Measurements from ENCODE around the gene DENND11.
A peak's percentile ranks its signal among the peaks of the same experiment; 100 is the strongest.
"Not testable (repeated sequence)": the region's sequence is repeated elsewhere in the genome, so short reads cannot be mapped to it uniquely, and the experiment has no call there.

The DENND11 gene

GRCh38 chr7:141706239-141707064 is 4.5 kb upstream of the DENND11 start:
- DNase-seq = no peak

GRCh38 chr7:141704741-141705140 is 2.8 kb upstream of the DENND11 start:
- DNase-seq = no peak

- DNase-seq = no peak
Observed at GRCh38 chr7:141704112-141704511, 2.1 kb upstream of the DENND11 start.

GRCh38 chr7:141702892-141703291 is 926 bp upstream of the DENND11 start:
- DNase-seq = no peak

GRCh38 chr7:141701489-141702046 is 398 bp downstream of the DENND11 start:
- peak; percentile 74 for DNase-seq

GRCh38 chr7:141700848-141701371 is 1.1 kb downstream of the DENND11 start:
- peak; percentile 2 for DNase-seq

GRCh38 chr7:141700296-141700847 is 1.6 kb downstream of the DENND11 start:
- DNase-seq = no peak

- DNase-seq = no peak
Observed at GRCh38 chr7:141699860-141700259, 2.1 kb downstream of the DENND11 start.

- no peak for DNase-seq
Observed at GRCh38 chr7:141698247-141699015, 3.5 kb downstream of the DENND11 start.

GRCh38 chr7:141697211-141697871 is 4.6 kb downstream of the DENND11 start:
- no peak for DNase-seq

- DNase-seq = no peak
Observed at GRCh38 chr7:141696348-141696747, 5.6 kb downstream of the DENND11 start.

GRCh38 chr7:141695803-141696289 is 6.1 kb downstream of the DENND11 start:
- no peak for DNase-seq

- no peak for DNase-seq
Observed at GRCh38 chr7:141693082-141693481, 8.9 kb downstream of the DENND11 start.

- no peak for DNase-seq
Observed at GRCh38 chr7:141691961-141692360, 10.0 kb downstream of the DENND11 start.

GRCh38 chr7:141691540-141691939 is 10.4 kb downstream of the DENND11 start:
- no peak for DNase-seq

- DNase-seq = not testable (repeated sequence)
Observed at GRCh38 chr7:141689072-141689825, 12.7 kb downstream of the DENND11 start.

- DNase-seq = no peak
Observed at GRCh38 chr7:141688043-141688442, 13.9 kb downstream of the DENND11 start.

- no peak for DNase-seq
Observed at GRCh38 chr7:141686670-141687069, 15.3 kb downstream of the DENND11 start.

GRCh38 chr7:141686074-141686473 is 15.9 kb downstream of the DENND11 start:
- DNase-seq = no peak

- no peak for DNase-seq
Observed at GRCh38 chr7:141685285-141686023, 16.5 kb downstream of the DENND11 start.

- DNase-seq = no peak
Observed at GRCh38 chr7:141679014-141679413, 23.0 kb downstream of the DENND11 start.

Data from activated naive CD4-positive, alpha-beta T cell treated with Interleukin-2 at 50 U/mL for 16 hours (primary cell).